Measurements from ENCODE around the gene CPEB1.
"Not testable (repeated sequence)": the region's sequence is repeated elsewhere in the genome, so short reads cannot be mapped to it uniquely, and the experiment has no call there.

CPEB1 gene

GRCh38 chr15:82504074-82504473, 143.1 kb downstream of the CPEB1 start:
- H3K27me3 ChIP-seq (ENCODE audit: low read depth, low read length); H3K9me3 ChIP-seq (ENCODE audit: control insufficient read depth in 1 of 2, low read length in 2 of 2); H3K27ac ChIP-seq (ENCODE audit: low read length); H3K4me3 ChIP-seq (ENCODE audit: low read depth in 1 of 2, low read length in 2 of 2); H3K36me3 ChIP-seq (ENCODE audit: control insufficient read depth in 1 of 2, insufficient read depth in 2 of 2, low read length in 2 of 2); H3K4me1 ChIP-seq (ENCODE audit: control insufficient read depth in 1 of 2, insufficient read depth in 2 of 2, low read length in 2 of 2): not testable (repeated sequence)

- H3K4me1 ChIP-seq (ENCODE audit: control insufficient read depth in 1 of 2, insufficient read depth in 2 of 2, low read length in 2 of 2); H3K27ac ChIP-seq (ENCODE audit: low read length); H3K27me3 ChIP-seq (ENCODE audit: low read depth, low read length); H3K9me3 ChIP-seq (ENCODE audit: control insufficient read depth in 1 of 2, low read length in 2 of 2); H3K36me3 ChIP-seq (ENCODE audit: control insufficient read depth in 1 of 2, insufficient read depth in 2 of 2, low read length in 2 of 2); H3K4me3 ChIP-seq (ENCODE audit: low read depth in 1 of 2, low read length in 2 of 2): not testable (repeated sequence)
Observed at GRCh38 chr15:82502700-82503339, 144.3 kb downstream of the CPEB1 start.

GRCh38 chr15:82500772-82501171, 146.4 kb downstream of the CPEB1 start:
- not testable (repeated sequence) for H3K27me3 ChIP-seq (ENCODE audit: low read depth, low read length); H3K4me1 ChIP-seq (ENCODE audit: control insufficient read depth in 1 of 2, insufficient read depth in 2 of 2, low read length in 2 of 2); H3K9me3 ChIP-seq (ENCODE audit: control insufficient read depth in 1 of 2, low read length in 2 of 2); H3K36me3 ChIP-seq (ENCODE audit: control insufficient read depth in 1 of 2, insufficient read depth in 2 of 2, low read length in 2 of 2); H3K27ac ChIP-seq (ENCODE audit: low read length); H3K4me3 ChIP-seq (ENCODE audit: low read depth in 1 of 2, low read length in 2 of 2)

GRCh38 chr15:82497978-82498377, 149.2 kb downstream of the CPEB1 start:
- not testable (repeated sequence) for H3K4me1 ChIP-seq (ENCODE audit: control insufficient read depth in 1 of 2, insufficient read depth in 2 of 2, low read length in 2 of 2); H3K9me3 ChIP-seq (ENCODE audit: control insufficient read depth in 1 of 2, low read length in 2 of 2); H3K27me3 ChIP-seq (ENCODE audit: low read depth, low read length); H3K4me3 ChIP-seq (ENCODE audit: low read depth in 1 of 2, low read length in 2 of 2); H3K27ac ChIP-seq (ENCODE audit: low read length); H3K36me3 ChIP-seq (ENCODE audit: control insufficient read depth in 1 of 2, insufficient read depth in 2 of 2, low read length in 2 of 2)
